Hepatocyte (in vitro differentiated cells): Measurements from ENCODE around the gene CDC23. TPM values are rescaled to one million over a fixed set of nuclear protein-coding genes. Genes with fewer than 3 reads are reported as not detected.
"Not testable (repeated sequence)": the region's sequence is repeated elsewhere in the genome, so short reads cannot be mapped to it uniquely, and the experiment has no call there.

Experiments
- DNase-seq: peaks from one replicate; pipeline ENCODE4 v3.0.0-alpha.2; 2016; ENCODE audit warnings: low spot score
- H2AFZ ChIP-seq: fragments of 200-600 bp; sonication (generic); 2 replicates; pipeline ENCODE4 v1.6.0; 2016; ENCODE audit warnings: antibody characterized with exemption, mild to moderate bottlenecking
- H3K27ac ChIP-seq: fragments of 200-600 bp; sonication (generic); 2 replicates; pipeline ENCODE4 v1.5.1; 2016; ENCODE audit warnings: mild to moderate bottlenecking
- H3K27me3 ChIP-seq: fragments of 200-600 bp; sonication (generic); 2 replicates; pipeline ENCODE4 v1.6.1; 2016
- H3K36me3 ChIP-seq: fragments of 200-600 bp; sonication (generic); replicated peaks from 2 replicates; pipeline ENCODE4 v1.5.1; 2016; ENCODE audit warnings: low read depth; ENCODE audit not compliant: insufficient read depth
- H3K4me1 ChIP-seq: fragments of 200-600 bp; sonication (generic); 2 replicates; pipeline ENCODE4 v1.5.1; 2016; ENCODE audit warnings: mild to moderate bottlenecking, moderate library complexity; ENCODE audit not compliant: insufficient read depth
- H3K4me2 ChIP-seq: fragments of 200-600 bp; sonication (generic); 2 replicates; pipeline ENCODE4 v1.6.0; 2016
- H3K4me3 ChIP-seq: fragments of 200-600 bp; sonication (generic); 2 replicates; pipeline ENCODE4 v1.5.1; 2016; ENCODE audit warnings: mild to moderate bottlenecking
- H3K79me2 ChIP-seq: fragments of 200-600 bp; sonication (generic); 2 replicates; pipeline ENCODE4 v1.6.0; 2017; ENCODE audit warnings: mild to moderate bottlenecking
- H3K9me2 ChIP-seq: fragments of 200-600 bp; sonication (generic); replicated peaks from 2 replicates; pipeline ENCODE4 v1.6.0; 2017; ENCODE audit warnings: mild to moderate bottlenecking; ENCODE audit not compliant: insufficient read depth
- H3K9me3 ChIP-seq: fragments of 200-600 bp; sonication (generic); 2 replicates; pipeline ENCODE4 v1.5.1; 2016; ENCODE audit warnings: low read depth, mild to moderate bottlenecking
- H4K20me1 ChIP-seq: fragments of 200-600 bp; sonication (generic); 2 replicates; pipeline ENCODE4 v1.6.0; 2016; ENCODE audit warnings: mild to moderate bottlenecking; ENCODE audit not compliant: insufficient read depth, poor library complexity, severe bottlenecking
- CTCF ChIP-seq: fragments of 200-600 bp; sonication (generic); IDR thresholded peaks from 2 replicates; pipeline ENCODE4 v1.5.1; 2016; ENCODE audit warnings: antibody characterized with exemption, mild to moderate bottlenecking; ENCODE audit not compliant: poor library complexity
- EZH2 ChIP-seq: fragments of 200-600 bp; sonication (generic); IDR thresholded peaks from 2 replicates; pipeline ENCODE4 v1.6.1; 2016; ENCODE audit warnings: antibody characterized with exemption, mild to moderate bottlenecking, borderline replicate concordance
- EZH2phosphoT487 ChIP-seq: fragments of 200-600 bp; sonication (generic); IDR thresholded peaks from one replicate; pipeline ENCODE4 v1.6.1; 2018; ENCODE audit warnings: antibody characterized with exemption, mild to moderate bottlenecking, low read depth, moderate library complexity; ENCODE audit not compliant: unreplicated experiment, severe bottlenecking
- WGBS: methylation state at CpG from one replicate; pipeline ENCODE4 v1.1.6; 2016; ENCODE audit warnings: low lambda C conversion rate; ENCODE audit errors: missing lambda C conversion rate; 5-methylcytosine and 5-hydroxymethylcytosine counted together
- polyA plus RNA-seq: library from polyadenylated mRNA; unstranded; fragments of >200 nt; fragmentation: Nextera tagmentation; extraction: Ambion mirVana; gene quantifications from 2 replicates; pipeline ENCODE4 v1.2.1, GENCODE V29; 2016
- total RNA-seq: library from RNA; depleted of rRNA; stranded (reverse); fragments of >200 nt; gene quantifications from 2 replicates; pipeline ENCODE4 v1.2.3, GENCODE V29; 2014

The CDC23 gene
- total and polyA plus RNA-seq, 2 experiments from 2014 or later = 33.2 to 35.0 TPM

DNA sequence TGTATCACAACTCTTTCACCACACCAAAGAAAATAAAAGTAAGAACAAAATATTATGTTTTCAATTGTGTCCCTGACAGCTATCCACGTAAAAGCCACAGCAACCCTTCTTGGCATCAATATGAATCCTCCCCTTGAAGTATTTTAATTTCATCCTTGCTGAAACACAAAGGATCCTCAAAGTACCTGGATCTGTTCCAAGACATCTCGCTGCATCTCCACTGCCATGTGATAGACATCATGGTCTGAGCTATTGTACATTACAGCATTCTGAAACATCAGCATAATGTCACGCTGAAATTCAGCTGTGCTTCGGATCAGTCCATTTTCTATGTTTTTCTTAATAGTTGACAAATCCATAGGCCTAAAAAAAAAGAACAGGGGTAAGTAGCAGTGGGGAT is 52.4 kb downstream of the CDC23 start:
- WGBS = 97% methylated on average over 4 of the region's 4 CpGs
- H3K4me3 ChIP-seq = no peak overlapping the region
- no peak overlapping the region for H3K27ac ChIP-seq
- H3K79me2 ChIP-seq = no peaks in the 10 kb centered on the region
- no peak for DNase-seq
- no peak overlapping the region for H3K4me2 ChIP-seq
- no peaks in the 10 kb centered on the region for H4K20me1 ChIP-seq
- H3K36me3 ChIP-seq = peaks cover 3% of the 10 kb centered on the region
- H2AFZ ChIP-seq = no peak overlapping the region
- no peaks in the 10 kb centered on the region for H3K27me3 ChIP-seq
- H3K9me3 ChIP-seq = no peaks in the 10 kb centered on the region
- TF ChIP-seq EZH2 = no peak
- no peak for TF ChIP-seq EZH2phosphoT487
- no peak for TF ChIP-seq CTCF
- H3K4me1 ChIP-seq = no peaks in the 10 kb centered on the region
- H3K9me2 ChIP-seq = no peaks in the 10 kb centered on the region

DNA sequence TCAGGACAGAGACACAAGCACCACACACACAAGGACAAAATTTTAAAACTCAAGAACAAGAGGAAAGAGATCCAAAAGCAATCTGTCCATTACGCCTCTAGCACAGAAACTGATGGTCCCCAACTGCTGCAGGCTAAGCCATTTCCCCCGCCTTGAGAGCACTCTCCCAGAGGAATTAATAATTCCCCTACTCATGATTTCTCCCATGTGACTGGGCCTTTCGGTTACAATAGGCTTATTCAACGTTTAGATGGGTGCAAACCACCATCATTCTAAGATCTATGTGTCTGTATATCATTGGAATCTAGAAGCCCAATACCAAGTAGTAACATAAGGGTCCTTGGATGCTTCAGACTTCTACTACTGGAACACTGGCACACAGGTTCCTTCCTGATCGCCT is 53.5 kb downstream of the CDC23 start:
- Histone ChIP-seq H4K20me1 (no peaks in the 10 kb centered on the region), H2AFZ (no peak overlapping the region), H3K36me3 (peaks cover 3% of the 10 kb centered on the region), H3K79me2 (no peaks in the 10 kb centered on the region), H3K4me2 (no peak overlapping the region), H3K4me1 (no peaks in the 10 kb centered on the region), H3K4me3 (no peak overlapping the region), H3K9me2 (no peaks in the 10 kb centered on the region), H3K27ac (no peak overlapping the region), H3K27me3 (no peaks in the 10 kb centered on the region), H3K9me3 (no peaks in the 10 kb centered on the region)
- 94% methylated on average over 5 of the region's 5 CpGs for WGBS
- DNase-seq = no peak
- no peak for TF ChIP-seq EZH2phosphoT487
- TF ChIP-seq EZH2 = no peak
- no peak for TF ChIP-seq CTCF

- DNase-seq = no peak
- WGBS = 96% methylated on average over 1 of the region's 1 CpG
- Histone ChIP-seq H3K4me1 (no peaks in the 10 kb centered on the region), H4K20me1 (no peaks in the 10 kb centered on the region), H3K9me2 (no peaks in the 10 kb centered on the region), H3K4me2 (no peak overlapping the region), H3K4me3 (no peak overlapping the region), H3K36me3 (peaks cover 3% of the 10 kb centered on the region), H3K27me3 (no peaks in the 10 kb centered on the region), H3K9me3 (no peaks in the 10 kb centered on the region), H3K27ac (no peak overlapping the region), H2AFZ (no peak overlapping the region), H3K79me2 (no peaks in the 10 kb centered on the region)
- TF ChIP-seq EZH2phosphoT487 (no peak), CTCF (no peak), EZH2 (no peak)
Measured at GRCh38 chr5:138157626-138158025, 55.5 kb downstream of the CDC23 start.

DNA sequence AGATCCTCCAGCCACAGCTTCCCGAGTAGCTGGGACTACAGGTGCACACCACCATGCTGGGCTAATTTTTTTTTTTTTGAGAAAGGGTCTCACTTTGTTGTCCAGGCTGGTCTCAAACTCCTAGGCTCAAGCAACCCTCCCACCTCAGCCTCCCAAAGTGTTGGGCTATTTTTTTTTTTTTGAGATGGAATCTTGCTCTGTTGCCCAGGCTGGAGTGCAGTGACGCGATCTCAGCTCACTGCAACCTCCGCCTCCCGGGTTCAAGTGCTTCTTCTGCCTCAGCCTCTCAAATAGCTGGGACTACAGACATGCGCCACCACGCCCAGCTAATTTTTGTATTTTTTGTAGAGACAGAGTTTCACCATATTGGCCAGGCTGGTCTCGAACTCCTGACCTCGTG is 57.1 kb downstream of the CDC23 start:
- 98% methylated on average over 9 of the region's 9 CpGs for WGBS

More for the DNA sequence above, 57.1 kb downstream of the CDC23 start:
- not testable (repeated sequence) for H3K9me3 ChIP-seq, H2AFZ ChIP-seq, H3K4me2 ChIP-seq, H3K4me1 ChIP-seq, H3K27me3 ChIP-seq, H4K20me1 ChIP-seq, H3K79me2 ChIP-seq, H3K4me3 ChIP-seq, H3K36me3 ChIP-seq, H3K27ac ChIP-seq, H3K9me2 ChIP-seq, DNase-seq
